Panc1 (cell line): Measurements from ENCODE around the gene NFATC1. TPM values are rescaled to one million over a fixed set of nuclear protein-coding genes. Genes with fewer than 3 reads are reported as not detected.

ENCODE experiments used
- ATAC-seq: fragments of 200-7000 bp; cut with Tn5 transposase; 2 replicates; pipeline ENCODE4 v1.9.1; 2020; ENCODE audit warnings: mild to moderate bottlenecking, moderate library complexity
- BruUV-seq: library from RNA; stranded (reverse); fragments of 400-500 nt; replicated peaks from 2 replicates; lab custom pipeline; 2021; lab: Mats Ljungman, UMichigan
- CTCF ChIA-PET: fragments of 300-600 bp; sonication (Branson Sonifier 250); formaldehyde crosslinking; loops from one replicate; lab custom pipeline; 2022; ENCODE audit warnings: antibody characterized with exemption; lab: Charles Lee
- POLR2A ChIA-PET: fragments of 300-600 bp; sonication (Branson Sonifier 250); formaldehyde crosslinking; loops from one replicate; lab custom pipeline; 2022; ENCODE audit warnings: antibody characterized with exemption; lab: Charles Lee
- DNase-seq: peaks from one replicate; pipeline ENCODE4 v3.0.0-alpha.2; 2010; ENCODE audit warnings: low read depth, low spot score
- H3K27ac ChIP-seq: 2 replicates; pipeline ENCODE4 v1.5.1; 2011; ENCODE audit warnings: mild to moderate bottlenecking, low read length, inconsistent platforms
- H3K27me3 ChIP-seq: fragments of 200-500 bp; sonication (Bioruptor generic); 2 replicates; pipeline ENCODE4 v1.6.0; 2014; ENCODE audit warnings: low read length, inconsistent platforms; ENCODE audit not compliant: control insufficient read depth, insufficient read depth
- H3K36me3 ChIP-seq: fragments of 200-500 bp; sonication (Bioruptor generic); 2 replicates; pipeline ENCODE4 v1.5.1; 2014; ENCODE audit warnings: inconsistent platforms, mild to moderate bottlenecking, low read length, moderate library complexity; ENCODE audit not compliant: control insufficient read depth, insufficient read depth
- H3K4me1 ChIP-seq: 2 replicates; pipeline ENCODE4 v1.5.1; 2011; ENCODE audit warnings: inconsistent platforms, mild to moderate bottlenecking, low read length, moderate library complexity; ENCODE audit not compliant: control insufficient read depth, insufficient read depth
- H3K4me3 ChIP-seq, 2 experiments: 2 replicates each; pipeline ENCODE4 v1.5.1; 2011 to 2012; ENCODE audit warnings: low read depth in 2 of 2, low read length in 2 of 2, mild to moderate bottlenecking in 2 of 2, inconsistent platforms in 1 of 2, moderate library complexity in 1 of 2
- H3K9me3 ChIP-seq: fragments of 200-500 bp; sonication (Bioruptor generic); 2 replicates; pipeline ENCODE4 v1.5.1; 2014; ENCODE audit warnings: low read depth, mild to moderate bottlenecking, inconsistent platforms, low read length, moderate library complexity; ENCODE audit not compliant: control insufficient read depth, insufficient read depth
- CTCF ChIP-seq: fragments of 450-650 bp; IDR thresholded peaks from 2 replicates; pipeline ENCODE4 v1.5.1; 2017; ENCODE audit warnings: mild to moderate bottlenecking
- POLR2AphosphoS5 ChIP-seq: IDR thresholded peaks from 2 replicates; pipeline ENCODE4 v1.6.1; 2012; ENCODE audit warnings: mild to moderate bottlenecking, low read depth, low read length, moderate library complexity
- REST ChIP-seq, 2 experiments: IDR thresholded peaks; 2 replicates each; pipeline ENCODE4 v1.6.1; 2011 to 2012; ENCODE audit warnings: low read depth in 2 of 2, control low read depth in 1 of 2, low read length in 1 of 2, mild to moderate bottlenecking in 1 of 2, moderate library complexity in 1 of 2; ENCODE audit not compliant: insufficient read depth in 1 of 2
- SIN3A ChIP-seq: IDR thresholded peaks from 2 replicates; pipeline ENCODE4 v1.6.1; 2012; ENCODE audit warnings: low read depth, mild to moderate bottlenecking, low read length, moderate library complexity, borderline replicate concordance; ENCODE audit not compliant: insufficient read depth
- TCF7L2 ChIP-seq: IDR thresholded peaks from 2 replicates; pipeline ENCODE4 v1.6.1; 2011; ENCODE audit warnings: mild to moderate bottlenecking, low read depth, low read length, inconsistent platforms
- in situ Hi-C: cut with HindIII; loops from 2 replicates; pipeline ENCODE4 v1.10.0; 2016; ENCODE audit warnings: low sequenced_read_pairs, low pct_unique_long_range_greater_than_20kb
- intact Hi-C: fragments of 100-400 bp; cut with micrococcal nuclease; formaldehyde crosslinking; loops from one replicate; pipeline ENCODE4 v1.10.0; 2022; ENCODE audit not compliant: unreplicated experiment
- total RNA-seq: library from RNA; stranded (reverse); gene quantifications from one replicate; pipeline ENCODE4 v1.2.1, GENCODE V29; 2021; ENCODE audit not compliant: unreplicated experiment

NFATC1 gene
- total RNA-seq, 1 experiment from 2014 or later, result 30.8 TPM

GRCh38 chr18:79506191-79507075, 110.7 kb downstream of the NFATC1 start:
- in situ Hi-C loops, result no loop called here
- CTCF ChIA-PET, result no interaction called here
- BruUV-seq, result no TSS peak
- intact Hi-C loops, result no loop called here
- DNase-seq (no peak), ATAC-seq (peak; percentile 33; the same call in 1 of the 2 replicates)
- H3K9me3 ChIP-seq, result no peaks in the 10 kb centered on the region
- POLR2A ChIA-PET, result no interaction called here
- no peaks in the 10 kb centered on the region for H3K27me3 ChIP-seq
- no peaks in the 10 kb centered on the region for H3K4me1 ChIP-seq
- H3K36me3 ChIP-seq, result no peaks in the 10 kb centered on the region
- H3K27ac ChIP-seq, result no peak overlapping the region
- H3K4me3 ChIP-seq, result no peak overlapping the region
- TF ChIP-seq REST (IDR thresholded peaks at IDR 0.05; ENCODE audit: insufficient read depth in 1 of 2, low read depth in 2 of 2, low read length in 1 of 2) (no peak), SIN3A (no peak), POLR2AphosphoS5 (no peak), TCF7L2 (no peak), CTCF (no peak)

GRCh38 chr18:79507076-79507545, 111.4 kb downstream of the NFATC1 start:
- no peaks in the 10 kb centered on the region for H3K9me3 ChIP-seq
- BruUV-seq, result no TSS peak
- ATAC-seq (peak; percentile 64), DNase-seq (no peak)
- H3K4me3 ChIP-seq, result no peak overlapping the region
- in situ Hi-C loops (no loop called here), intact Hi-C loops (no loop called here)
- no peaks in the 10 kb centered on the region for H3K27me3 ChIP-seq
- no peaks in the 10 kb centered on the region for H3K36me3 ChIP-seq
- CTCF ChIA-PET, result no interaction called here
- H3K4me1 ChIP-seq, result no peaks in the 10 kb centered on the region
- no peak overlapping the region for H3K27ac ChIP-seq
- POLR2A ChIA-PET, result no interaction called here
- TF ChIP-seq SIN3A, result no peak
- TF ChIP-seq CTCF, result no peak
- no peak for TF ChIP-seq POLR2AphosphoS5
- TF ChIP-seq REST (IDR thresholded peaks at IDR 0.05; ENCODE audit: insufficient read depth in 1 of 2, low read depth in 2 of 2, low read length in 1 of 2), result no peak
- no peak for TF ChIP-seq TCF7L2
